Stimulated activated CD4-positive, alpha-beta T cell treated with anti-CD3 and anti-CD28 coated beads, Interleukin-15, amount 100 ng/mL, for 48 hours (primary cell): ENCODE results near the gene CABLES2.

ENCODE experiments used
- DNase-seq, 2 donors: peaks; one replicate each; pipeline ENCODE4 v3.0.0-alpha.2; 2020; ENCODE audit warnings: low read depth in 2 of 2

CABLES2 gene

DNA sequence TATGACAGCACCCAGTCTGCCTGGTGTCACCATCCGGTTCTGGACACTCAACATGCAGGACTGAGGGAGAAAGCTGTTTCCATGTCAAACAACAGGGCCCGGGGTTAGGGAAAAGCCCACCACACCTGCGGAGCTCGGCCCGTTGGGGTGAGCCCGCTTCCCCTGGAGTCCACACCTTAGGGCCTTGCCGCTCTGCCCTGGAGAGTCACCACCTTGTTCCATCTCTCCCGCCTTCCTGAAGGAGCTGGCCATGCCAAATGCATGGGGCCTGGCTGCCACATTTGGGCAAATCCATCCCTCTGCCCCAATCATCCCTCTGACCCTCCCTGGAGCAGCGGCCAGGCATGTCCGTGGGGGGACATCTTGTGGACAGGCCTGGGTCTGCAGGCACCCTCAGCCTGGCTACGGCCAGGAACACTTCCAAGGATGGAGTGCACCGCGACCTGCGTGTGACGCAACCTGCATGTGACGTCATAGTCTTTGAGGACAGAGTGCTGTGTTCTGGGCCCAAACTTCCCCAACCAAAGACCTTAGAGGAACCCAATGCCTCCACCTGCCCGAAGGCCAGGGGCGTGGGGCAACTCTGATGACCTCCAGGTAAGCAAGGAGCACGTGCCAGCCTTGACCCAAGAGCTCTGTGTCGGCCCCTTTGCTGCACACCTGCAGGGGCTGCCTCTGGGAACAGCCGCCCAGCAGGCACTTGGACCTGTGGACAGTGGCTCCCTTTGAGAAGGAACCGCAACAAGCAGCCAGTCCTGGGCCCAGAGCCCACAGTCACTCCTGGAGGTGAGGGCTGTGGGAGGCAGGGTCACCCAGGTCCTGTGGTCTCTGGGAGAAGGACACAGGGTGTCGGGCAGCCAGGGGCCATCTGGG is 1.7 kb downstream of the CABLES2 start:
- DNase-seq = no peak

DNA sequence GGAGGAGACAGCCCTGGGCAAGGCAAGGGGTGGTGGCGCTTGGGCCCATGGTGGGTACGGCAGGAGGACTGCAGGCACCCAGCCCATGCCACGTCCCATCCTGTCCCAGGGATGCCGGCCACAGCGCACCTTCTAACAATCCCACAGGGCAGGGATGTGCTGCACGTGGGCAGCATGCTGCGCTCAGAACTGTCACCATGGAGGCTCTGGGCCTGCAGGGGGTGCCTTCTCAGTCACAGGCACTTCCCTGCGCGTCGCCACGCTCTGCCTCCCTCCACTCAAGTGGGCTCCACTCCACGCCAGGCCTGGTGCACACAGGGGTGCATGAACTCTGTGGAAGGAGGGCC is 2.4 kb downstream of the CABLES2 start:
- DNase-seq = no peak

GRCh38 chr20:62404112-62404665 is 2.9 kb downstream of the CABLES2 start:
- no peak for DNase-seq

- DNase-seq = no peak
Observed at GRCh38 chr20:62403331-62403730, 3.8 kb downstream of the CABLES2 start.

DNA sequence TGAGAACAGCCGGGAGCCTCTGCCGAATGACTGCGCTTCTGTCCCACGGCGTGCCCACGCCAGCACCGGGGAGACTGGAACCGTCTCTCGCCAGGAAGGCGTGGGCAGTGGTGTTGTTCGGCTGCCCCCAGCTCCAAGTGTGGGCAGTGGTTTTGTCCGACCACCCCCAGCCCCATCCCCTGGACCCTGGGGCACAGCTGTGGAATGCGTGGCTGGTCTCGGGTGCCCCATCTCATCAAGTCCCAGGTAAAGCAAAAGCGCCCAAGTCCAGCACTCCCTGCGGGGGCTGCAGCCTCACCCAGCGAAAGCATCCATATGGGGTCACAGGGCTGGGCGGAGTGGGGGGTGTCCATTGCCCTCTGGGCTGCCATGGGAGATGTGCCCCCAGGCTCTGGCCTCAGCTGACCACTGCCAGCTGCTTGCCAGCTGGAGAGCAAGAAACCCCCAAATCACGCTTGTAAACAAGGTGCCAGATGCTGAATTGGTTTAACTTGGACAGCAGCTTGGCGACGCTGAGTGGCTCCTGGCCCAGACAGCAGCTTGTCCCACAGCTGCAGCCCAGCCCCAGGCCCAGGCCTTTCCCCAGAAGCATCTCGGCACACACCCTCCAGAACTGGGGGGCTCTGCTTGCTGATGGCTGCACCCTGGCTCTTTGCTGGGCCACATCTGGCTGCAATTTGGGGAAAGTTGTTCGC is 4.5 kb downstream of the CABLES2 start:
- no peak for DNase-seq

DNA sequence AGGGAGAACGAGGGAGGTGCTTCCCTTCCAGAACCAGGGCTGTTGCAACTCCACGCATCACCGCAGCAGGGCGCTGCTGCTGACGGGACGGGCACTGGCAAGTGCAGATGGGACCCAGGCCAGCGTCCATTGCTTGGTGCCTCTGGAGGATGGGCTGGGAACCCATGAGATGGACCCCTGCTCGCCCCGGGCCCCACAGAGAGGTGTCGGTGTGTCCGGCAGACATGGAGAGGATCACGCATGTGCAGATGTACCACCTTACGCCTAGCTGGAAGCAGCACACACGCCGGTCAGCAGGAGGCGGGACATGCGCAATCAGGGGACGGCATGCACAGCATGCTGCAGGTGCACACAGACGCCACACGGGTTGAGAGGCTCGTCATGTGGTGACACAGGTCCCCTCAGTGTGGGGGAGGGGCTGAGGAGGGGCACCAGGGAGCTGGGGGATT is 5.7 kb downstream of the CABLES2 start:
- DNase-seq = no peak

DNA sequence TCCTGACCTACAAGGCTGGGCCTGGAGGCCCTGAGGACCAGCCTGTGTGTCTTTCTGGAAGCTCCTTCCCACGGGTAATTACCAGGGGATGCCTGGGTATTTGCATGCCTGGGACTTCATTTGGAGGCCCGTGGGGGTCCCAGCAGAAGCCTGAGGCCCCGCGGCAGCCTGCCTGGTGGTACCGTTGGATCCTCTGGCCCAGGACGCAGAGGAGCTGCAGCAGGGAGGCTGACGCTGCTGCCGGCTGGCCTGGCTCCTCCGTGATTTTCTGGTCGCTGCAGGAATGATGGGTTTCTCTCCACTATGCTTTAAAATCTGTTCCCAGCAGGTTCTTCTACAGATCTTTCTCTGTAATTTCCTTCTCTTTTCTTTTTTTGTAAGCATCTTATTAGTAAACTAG is 6.5 kb downstream of the CABLES2 start:
- no peak for DNase-seq

- no peak for DNase-seq
Observed at GRCh38 chr20:62400021-62400420, 7.1 kb downstream of the CABLES2 start.

DNA sequence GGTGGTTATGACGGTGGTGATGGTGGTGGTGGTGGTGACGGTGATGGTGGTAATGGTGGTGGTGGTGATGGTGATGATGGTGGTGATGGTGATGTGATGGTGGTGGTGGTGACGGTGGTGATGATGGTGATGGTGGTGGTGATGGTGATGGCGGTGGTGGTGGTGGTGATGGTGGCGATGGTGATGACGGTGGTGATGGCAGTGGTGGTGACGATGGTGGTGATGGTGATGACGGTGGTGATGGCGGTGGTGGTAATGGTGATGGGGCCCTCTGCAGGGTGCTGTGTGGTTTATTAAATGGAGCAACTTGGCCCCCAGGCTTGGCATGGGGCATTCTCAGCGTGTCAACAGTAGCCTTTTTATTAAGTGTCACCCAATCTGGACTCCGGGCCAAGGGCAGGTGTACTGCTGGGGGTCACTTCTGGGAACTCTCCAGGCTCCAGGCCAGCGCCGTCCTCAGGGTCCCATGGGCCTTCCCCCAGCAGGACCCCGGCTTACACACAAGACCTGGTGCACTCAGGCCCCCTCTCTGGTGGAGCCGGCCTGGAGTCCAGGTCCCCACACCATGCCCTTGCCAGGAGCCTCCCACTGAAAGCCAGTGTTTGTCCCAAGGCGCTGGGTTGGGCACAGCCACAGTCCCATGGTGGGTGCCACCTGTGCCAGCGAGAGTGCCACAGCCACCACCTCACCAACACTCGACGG is 8.8 kb downstream of the CABLES2 start:
- DNase-seq = no peak

DNA sequence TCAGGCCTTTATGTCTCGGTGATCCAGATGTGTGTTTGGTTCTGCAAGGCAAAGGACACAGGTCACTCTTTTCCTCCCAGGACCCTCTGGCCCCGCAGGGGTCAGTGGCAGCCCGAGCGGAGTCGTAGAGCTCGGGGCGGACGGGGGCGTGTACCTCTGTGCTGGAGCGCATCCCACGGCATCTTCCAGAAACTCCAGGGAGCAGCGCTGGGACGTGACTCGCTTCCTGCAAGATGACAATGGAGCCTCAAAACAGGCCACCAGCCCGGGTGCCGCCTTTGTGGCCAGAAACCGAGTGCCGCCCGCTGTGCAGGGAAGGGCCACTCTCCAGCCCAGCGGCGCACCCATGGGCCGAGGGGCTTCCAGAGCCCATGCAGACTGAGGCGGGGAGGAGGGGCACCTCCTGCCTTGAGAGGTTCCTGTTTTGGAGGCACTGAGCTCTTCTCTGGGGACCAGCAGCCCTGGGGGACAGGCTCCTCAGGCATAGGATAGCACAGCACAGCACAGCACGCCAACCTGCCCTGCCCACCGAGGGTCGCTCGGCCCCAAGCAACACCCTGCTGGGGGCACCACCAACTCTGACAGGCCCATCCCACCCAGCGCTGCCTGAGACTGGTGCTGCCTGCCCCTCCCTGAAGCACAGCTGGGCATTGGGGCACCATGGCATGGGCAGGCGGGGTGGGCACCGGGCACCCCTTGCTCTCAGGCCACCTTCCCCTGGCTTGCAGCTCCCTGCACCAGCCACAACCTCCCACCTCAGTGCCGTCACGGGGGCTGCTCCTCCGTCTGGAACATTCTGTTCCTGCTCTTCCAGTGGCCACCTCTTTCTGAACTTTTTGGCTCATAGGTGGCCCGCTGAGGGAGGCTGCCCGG is 10.5 kb downstream of the CABLES2 start:
- no peak for DNase-seq

GRCh38 chr20:62395311-62396242 is 11.5 kb downstream of the CABLES2 start:
- DNase-seq = no peak

- no peak for DNase-seq
Observed at GRCh38 chr20:62394248-62395245, 12.5 kb downstream of the CABLES2 start.

DNA sequence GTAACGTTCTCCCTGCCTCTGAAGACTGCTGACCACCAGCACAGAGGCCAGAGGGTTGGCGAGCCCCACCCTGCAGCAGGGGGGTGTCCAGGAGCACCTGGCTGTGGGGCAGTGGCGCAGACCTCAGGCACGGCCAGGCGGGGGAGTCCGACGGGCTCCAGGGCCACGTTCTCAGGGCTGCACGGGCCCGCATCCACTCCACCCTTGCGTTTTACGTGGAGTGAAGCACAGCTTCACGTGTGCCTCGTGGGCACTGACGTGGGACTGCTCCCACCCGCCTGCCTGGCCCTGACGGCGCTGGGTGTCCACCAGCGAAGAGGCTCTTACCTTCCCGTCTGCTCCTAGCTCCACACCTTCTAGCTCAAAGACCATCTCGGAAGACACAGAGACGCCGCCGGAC is 13.3 kb downstream of the CABLES2 start:
- no peak for DNase-seq

- DNase-seq = no peak
Observed at GRCh38 chr20:62393335-62393665, 13.8 kb downstream of the CABLES2 start.

DNA sequence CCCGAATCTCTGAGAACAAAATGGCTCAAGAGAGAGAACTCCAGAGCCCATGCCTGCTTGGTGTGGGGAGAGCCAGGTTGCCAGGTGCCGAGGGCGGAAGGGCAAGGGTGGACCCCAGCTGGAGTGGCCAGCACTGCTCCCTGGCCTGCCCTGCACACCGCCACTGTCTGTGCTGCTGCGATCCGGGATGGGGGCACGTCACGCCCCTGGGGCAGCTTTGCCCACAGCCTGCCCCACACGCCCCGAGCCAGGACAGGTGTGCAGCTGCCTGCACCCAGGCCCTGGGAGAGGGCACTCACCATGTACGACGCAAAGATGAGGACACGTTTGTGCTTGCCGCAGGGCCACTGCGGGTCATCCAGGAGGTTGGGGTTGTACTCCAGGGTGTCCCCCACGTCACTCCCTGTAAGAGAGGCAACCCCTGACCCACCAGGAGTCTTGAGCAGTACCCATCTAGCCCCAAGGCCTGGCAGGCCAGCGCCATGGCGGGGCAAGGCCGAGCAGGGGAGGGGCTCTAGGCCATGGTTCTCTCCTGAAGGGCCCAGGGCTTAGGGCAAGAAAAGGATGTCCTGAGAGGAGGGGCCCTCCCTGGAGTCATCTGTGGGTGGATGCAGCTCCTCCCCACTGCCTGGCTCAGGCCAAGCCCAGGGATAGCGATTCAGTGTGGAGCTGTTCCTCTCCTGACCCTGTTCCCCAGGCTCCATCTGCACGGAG is 14.3 kb downstream of the CABLES2 start:
- no peak for DNase-seq

DNA sequence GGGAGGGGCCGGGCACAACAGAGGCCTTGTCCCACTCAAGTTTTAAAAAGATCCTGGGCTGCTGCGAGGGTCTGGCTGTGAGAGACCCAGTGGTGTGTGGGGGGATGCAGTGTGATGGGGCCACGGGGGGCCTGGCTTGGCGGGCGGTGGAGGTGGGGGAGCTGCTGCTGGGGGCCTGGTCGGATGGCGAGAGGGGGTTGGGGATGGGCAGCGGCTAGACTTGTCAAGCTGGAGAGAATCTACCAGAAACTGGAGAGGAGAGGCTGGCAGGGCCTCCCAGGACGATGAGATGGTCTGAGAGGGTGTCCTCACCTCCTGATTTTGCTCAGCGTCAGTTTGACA is 15.0 kb downstream of the CABLES2 start:
- no peak for DNase-seq

- DNase-seq = no peak
Observed at GRCh38 chr20:62391165-62392076, 15.7 kb downstream of the CABLES2 start.
